GM06990 (cell line): ENCODE data around the gene ERCC4.

Source experiments
- DNase-seq: peaks from one replicate; pipeline ENCODE4 v3.0.0-alpha.2; 2011; ENCODE audit not compliant: insufficient read length; ENCODE audit errors: extremely low read depth
- H3K27me3 ChIP-seq: replicated peaks from 2 replicates; pipeline ENCODE4 v1.6.0; 2011; ENCODE audit warnings: low read length; ENCODE audit not compliant: control insufficient read depth, insufficient read depth
- H3K36me3 ChIP-seq: 2 replicates; pipeline ENCODE4 v1.5.1; 2011; ENCODE audit warnings: low read length; ENCODE audit not compliant: control insufficient read depth, insufficient read depth
- H3K4me3 ChIP-seq: replicated peaks from 2 replicates; pipeline ENCODE4 v1.5.1; 2011; ENCODE audit warnings: low read depth, mild to moderate bottlenecking, control low read depth, low read length
- CTCF ChIP-seq: IDR thresholded peaks from 2 replicates; pipeline ENCODE4 v1.5.1; 2011; ENCODE audit warnings: low read length, control low read depth, mild to moderate bottlenecking, inconsistent platforms; ENCODE audit not compliant: insufficient read depth, poor library complexity, severe bottlenecking

The ERCC4 gene

GRCh38 chr16:13939821-13940220 is 19.9 kb downstream of the ERCC4 start:
- Histone ChIP-seq H3K27me3 (no peaks in the 10 kb centered on the region), H3K4me3 (no peak overlapping the region), H3K36me3 (peaks cover 8% of the 10 kb centered on the region)
- TF ChIP-seq CTCF, result no peak
- no peak for DNase-seq

DNA sequence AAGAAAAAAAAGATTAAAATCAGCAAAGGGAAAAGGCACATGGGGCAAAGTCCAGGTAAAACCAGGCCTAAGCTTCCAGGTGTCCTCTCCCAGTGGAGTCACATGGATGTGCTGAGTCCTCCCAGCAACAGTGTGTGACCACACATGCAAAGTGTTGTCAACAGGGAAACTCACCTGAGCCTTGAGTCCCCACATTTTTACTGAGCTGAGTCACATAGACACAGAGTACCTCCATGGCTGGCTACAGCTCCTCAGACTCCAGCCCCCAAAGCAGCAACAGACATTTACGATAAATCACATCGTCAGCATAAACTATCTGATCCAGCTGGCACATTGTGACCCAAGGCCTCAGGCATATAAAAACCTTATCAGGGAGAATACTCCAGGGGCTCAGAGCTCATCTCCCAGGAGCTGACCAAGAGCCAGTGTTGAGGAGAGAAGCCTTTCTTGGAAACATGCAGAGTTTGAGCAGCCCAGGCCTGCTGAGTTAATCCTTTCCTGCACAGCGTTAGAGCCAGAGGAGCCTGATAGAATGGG is 20.5 kb downstream of the ERCC4 start:
- Histone ChIP-seq H3K27me3 (no peaks in the 10 kb centered on the region), H3K36me3 (peaks cover 4% of the 10 kb centered on the region), H3K4me3 (no peak overlapping the region)
- TF ChIP-seq CTCF, result no peak
- no peak for DNase-seq

GRCh38 chr16:13944816-13945215 is 24.9 kb downstream of the ERCC4 start:
- Histone ChIP-seq H3K4me3 (no peak overlapping the region), H3K36me3 (peaks cover 4% of the 10 kb centered on the region), H3K27me3 (no peaks in the 10 kb centered on the region)
- TF ChIP-seq CTCF, result no peak
- no peak for DNase-seq

DNA sequence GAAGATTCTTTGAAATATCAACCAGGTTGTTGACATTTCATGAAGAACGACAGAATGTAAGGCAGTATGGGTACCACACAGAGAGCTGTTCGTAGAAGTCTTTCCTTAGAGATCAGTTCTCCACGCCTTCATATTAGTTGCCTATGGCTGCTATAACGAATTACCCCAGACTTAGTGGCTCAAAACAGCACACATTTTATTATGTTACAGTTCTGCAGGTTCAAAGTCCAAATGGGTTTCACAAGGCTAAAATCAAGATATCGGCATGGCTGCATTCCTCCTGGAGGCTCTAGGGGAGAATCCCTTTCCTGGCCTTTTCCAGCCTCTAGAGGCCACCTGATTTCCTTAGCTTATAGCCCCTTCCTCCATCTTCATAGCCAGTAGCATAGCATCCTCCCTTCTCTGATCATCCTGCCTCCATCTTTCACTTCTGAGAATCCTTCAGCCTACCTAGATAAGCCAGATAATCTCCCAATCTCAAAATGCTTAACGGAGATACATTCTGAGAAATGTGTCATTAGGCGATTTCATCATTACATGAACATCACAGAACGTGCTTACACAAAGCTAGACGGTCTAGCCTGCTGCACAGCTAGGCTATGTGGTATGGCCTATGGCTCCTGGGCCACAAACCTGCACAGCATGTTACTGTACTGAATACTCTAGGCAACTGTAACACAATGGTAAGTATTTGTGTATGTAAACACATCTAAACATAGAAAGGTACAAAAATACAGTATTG is 26.0 kb downstream of the ERCC4 start:
- Histone ChIP-seq H3K27me3 (no peaks in the 10 kb centered on the region), H3K4me3 (no peak overlapping the region), H3K36me3 (peaks cover 4% of the 10 kb centered on the region)
- no peak for DNase-seq
- no peak for TF ChIP-seq CTCF

DNA sequence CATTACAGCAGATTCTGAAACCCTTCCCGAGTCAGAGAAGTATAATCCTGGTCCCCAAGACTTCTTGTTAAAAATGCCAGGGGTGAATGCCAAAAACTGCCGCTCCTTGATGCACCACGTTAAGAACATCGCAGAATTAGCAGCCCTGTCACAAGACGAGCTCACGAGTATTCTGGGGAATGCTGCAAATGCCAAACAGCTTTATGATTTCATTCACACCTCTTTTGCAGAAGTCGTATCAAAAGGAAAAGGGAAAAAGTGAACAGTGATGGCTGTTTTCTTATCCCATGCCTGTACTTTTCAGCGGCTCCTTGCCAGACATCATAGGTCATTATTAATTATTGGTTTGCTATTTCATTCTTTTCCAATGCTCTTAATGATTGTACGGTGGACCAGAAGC is 28.1 kb downstream of the ERCC4 start:
- no peak for TF ChIP-seq CTCF
- Histone ChIP-seq H3K4me3 (no peak overlapping the region), H3K36me3 (peaks cover 4% of the 10 kb centered on the region), H3K27me3 (no peaks in the 10 kb centered on the region)
- no peak for DNase-seq
